OCI-LY1 (cell line): ENCODE data around the gene UQCC5.

Experiments
- H2AFZ ChIP-seq: fragments of 200-600 bp; sonication (generic), shearing (Covaris generic); 2 replicates; pipeline ENCODE4 v1.6.0; 2014; ENCODE audit warnings: antibody characterized with exemption, mild to moderate bottlenecking, low read length
- H3F3A ChIP-seq: fragments of 200-600 bp; sonication (generic), shearing (Covaris generic); 2 replicates; pipeline ENCODE4 v1.6.0; 2014; ENCODE audit warnings: mild to moderate bottlenecking, antibody characterized with exemption, low read length, moderate library complexity; ENCODE audit not compliant: insufficient read depth
- H3K27ac ChIP-seq: fragments of 200-600 bp; sonication (generic); 2 replicates; pipeline ENCODE4 v1.5.1; 2014; ENCODE audit warnings: low read length, mixed run types, mild to moderate bottlenecking, low read depth; ENCODE audit not compliant: poor library complexity, severe bottlenecking
- H3K27me3 ChIP-seq: fragments of 200-600 bp; sonication (generic); 2 replicates; pipeline ENCODE4 v1.6.0; 2014; ENCODE audit warnings: antibody characterized with exemption, mild to moderate bottlenecking, low read length, moderate library complexity; ENCODE audit not compliant: insufficient read depth
- H3K36me3 ChIP-seq: fragments of 200-600 bp; sonication (generic); 2 replicates; pipeline ENCODE4 v1.6.1; 2014; ENCODE audit warnings: mild to moderate bottlenecking, antibody characterized with exemption, low read length, moderate library complexity, mixed read lengths; ENCODE audit not compliant: insufficient read depth
- H3K4me1 ChIP-seq: fragments of 200-600 bp; sonication (generic); 2 replicates; pipeline ENCODE4 v1.5.1; 2014; ENCODE audit warnings: mild to moderate bottlenecking, low read length, moderate library complexity; ENCODE audit not compliant: insufficient read depth, severe bottlenecking
- H3K4me2 ChIP-seq: fragments of 200-600 bp; sonication (generic), shearing (Covaris generic); 2 replicates; pipeline ENCODE4 v1.6.1; 2014; ENCODE audit warnings: low read length
- H3K4me3 ChIP-seq: fragments of 200-600 bp; sonication (generic); 2 replicates; pipeline ENCODE4 v1.5.1; 2014; ENCODE audit warnings: low read length, low read depth, mild to moderate bottlenecking, mixed read lengths; ENCODE audit not compliant: poor library complexity, severe bottlenecking
- H3K79me2 ChIP-seq: fragments of 200-600 bp; shearing (Covaris generic); 2 replicates; pipeline ENCODE4 v1.6.1; 2016; ENCODE audit warnings: mixed run types, low read length, mixed read lengths; ENCODE audit not compliant: insufficient read depth
- H3K9ac ChIP-seq: fragments of 200-600 bp; sonication (generic), shearing (Covaris generic); 2 replicates; pipeline ENCODE4 v1.6.1; 2014; ENCODE audit warnings: mild to moderate bottlenecking, low read length, mixed read lengths
- H3K9me2 ChIP-seq: fragments of 200-600 bp; sonication (generic), shearing (Covaris generic); 2 replicates; pipeline ENCODE4 v1.6.1; 2014; ENCODE audit warnings: low read depth, mild to moderate bottlenecking, low read length, mixed read lengths
- H3K9me3 ChIP-seq: fragments of 200-600 bp; shearing (Covaris generic); 2 replicates; pipeline ENCODE4 v1.6.1; 2014; ENCODE audit warnings: low read length, mixed read lengths
- H4K20me1 ChIP-seq: fragments of 200-600 bp; sonication (generic), shearing (Covaris generic); 2 replicates; pipeline ENCODE4 v1.6.0; 2016; ENCODE audit warnings: mild to moderate bottlenecking, low read length; ENCODE audit not compliant: insufficient read depth
- EZH2 ChIP-seq: fragments of 200-600 bp; sonication (generic), shearing (Covaris generic); IDR thresholded peaks from 2 replicates; pipeline ENCODE4 v1.8.0; 2017; ENCODE audit warnings: borderline replicate concordance, mixed run types, mild to moderate bottlenecking, antibody characterized with exemption, low read length, moderate library complexity, mixed read lengths
- TF ChIP-seq, protein P1 (sequence below): fragments of 200-600 bp; sonication (generic), shearing (Covaris generic); IDR thresholded peaks from 2 replicates; pipeline ENCODE4 v1.5.1; 2017; ENCODE audit warnings: mild to moderate bottlenecking, antibody characterized with exemption, low read length, moderate library complexity, mixed read lengths

Gene UQCC5, protein sequence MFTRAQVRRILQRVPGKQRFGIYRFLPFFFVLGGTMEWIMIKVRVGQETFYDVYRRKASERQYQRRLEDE

DNA sequence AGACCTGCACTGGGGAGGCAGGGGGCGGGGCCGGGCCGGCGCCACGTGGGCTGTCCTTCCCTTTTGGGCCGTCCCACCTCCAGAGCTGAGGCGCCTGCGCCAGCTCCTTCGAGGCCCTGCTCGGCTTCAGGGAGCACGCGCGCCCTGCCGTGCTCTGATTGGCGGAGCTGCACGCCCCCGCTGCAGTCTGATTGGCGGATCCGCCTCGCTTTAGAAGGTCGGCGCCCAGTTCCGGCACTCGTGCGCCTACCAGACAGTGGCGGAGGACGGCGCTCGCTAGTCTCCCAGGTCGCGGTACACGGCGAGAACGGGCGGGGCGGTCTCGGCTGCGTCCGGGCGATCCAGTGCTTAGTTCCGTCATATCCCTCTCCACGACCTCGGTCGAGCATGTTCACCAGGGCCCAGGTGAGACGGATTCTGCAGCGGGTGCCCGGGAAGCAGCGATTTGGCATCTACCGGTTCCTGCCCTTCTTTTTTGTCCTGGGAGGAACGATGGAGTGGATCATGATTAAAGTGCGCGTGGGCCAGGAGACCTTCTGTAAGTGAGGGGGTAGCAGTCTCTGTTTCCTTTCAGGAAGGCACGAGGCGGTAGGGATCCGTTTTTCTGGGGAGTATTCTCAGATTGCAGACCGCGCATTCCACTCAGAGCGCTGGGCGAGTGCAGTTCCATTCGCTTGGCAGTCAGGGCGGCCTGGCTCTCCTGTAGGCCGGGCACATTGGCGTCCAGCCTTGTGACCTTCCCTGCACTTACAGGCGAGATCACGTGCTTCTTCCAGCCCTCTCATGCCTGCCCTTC lies at the start of gene UQCC5:
TSS of gene UQCC5 (plus strand) at position 237 of the 796 bp plus-strand sequence. CDS start at position 388, 151 bp downstream.
- peak within 1 kb of the TSS; percentile 98 for H3K4me2 ChIP-seq
- peaks cover 16% of the 10 kb centered on the region for H3F3A ChIP-seq
- H3K79me2 ChIP-seq, result peaks cover 16% of the 10 kb centered on the region
- no peaks in the 10 kb centered on the region for H3K9me3 ChIP-seq
- H3K4me3 ChIP-seq, result peak within 1 kb of the TSS; percentile 97
- no peaks in the 10 kb centered on the region for H3K9me2 ChIP-seq
- no peaks in the 10 kb centered on the region for H3K27me3 ChIP-seq
- no peak for TF ChIP-seq EZH2
- TF ChIP-seq, protein P1, sequence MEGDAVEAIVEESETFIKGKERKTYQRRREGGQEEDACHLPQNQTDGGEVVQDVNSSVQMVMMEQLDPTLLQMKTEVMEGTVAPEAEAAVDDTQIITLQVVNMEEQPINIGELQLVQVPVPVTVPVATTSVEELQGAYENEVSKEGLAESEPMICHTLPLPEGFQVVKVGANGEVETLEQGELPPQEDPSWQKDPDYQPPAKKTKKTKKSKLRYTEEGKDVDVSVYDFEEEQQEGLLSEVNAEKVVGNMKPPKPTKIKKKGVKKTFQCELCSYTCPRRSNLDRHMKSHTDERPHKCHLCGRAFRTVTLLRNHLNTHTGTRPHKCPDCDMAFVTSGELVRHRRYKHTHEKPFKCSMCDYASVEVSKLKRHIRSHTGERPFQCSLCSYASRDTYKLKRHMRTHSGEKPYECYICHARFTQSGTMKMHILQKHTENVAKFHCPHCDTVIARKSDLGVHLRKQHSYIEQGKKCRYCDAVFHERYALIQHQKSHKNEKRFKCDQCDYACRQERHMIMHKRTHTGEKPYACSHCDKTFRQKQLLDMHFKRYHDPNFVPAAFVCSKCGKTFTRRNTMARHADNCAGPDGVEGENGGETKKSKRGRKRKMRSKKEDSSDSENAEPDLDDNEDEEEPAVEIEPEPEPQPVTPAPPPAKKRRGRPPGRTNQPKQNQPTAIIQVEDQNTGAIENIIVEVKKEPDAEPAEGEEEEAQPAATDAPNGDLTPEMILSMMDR, result no peak; the same call in 1 of the 2 replicates
- peaks cover 48% of the 10 kb centered on the region for H3K4me1 ChIP-seq
- H3K27ac ChIP-seq, result peak within 1 kb of the TSS; percentile 81
- no peaks in the 10 kb centered on the region for H4K20me1 ChIP-seq
- H3K9ac ChIP-seq, result peak within 1 kb of the TSS; percentile 99
- H2AFZ ChIP-seq, result peak within 1 kb of the TSS; percentile 58; the same call in 1 of the 2 replicates
- peaks cover 18% of the 10 kb centered on the region; the same call in 1 of the 2 replicates for H3K36me3 ChIP-seq

DNA sequence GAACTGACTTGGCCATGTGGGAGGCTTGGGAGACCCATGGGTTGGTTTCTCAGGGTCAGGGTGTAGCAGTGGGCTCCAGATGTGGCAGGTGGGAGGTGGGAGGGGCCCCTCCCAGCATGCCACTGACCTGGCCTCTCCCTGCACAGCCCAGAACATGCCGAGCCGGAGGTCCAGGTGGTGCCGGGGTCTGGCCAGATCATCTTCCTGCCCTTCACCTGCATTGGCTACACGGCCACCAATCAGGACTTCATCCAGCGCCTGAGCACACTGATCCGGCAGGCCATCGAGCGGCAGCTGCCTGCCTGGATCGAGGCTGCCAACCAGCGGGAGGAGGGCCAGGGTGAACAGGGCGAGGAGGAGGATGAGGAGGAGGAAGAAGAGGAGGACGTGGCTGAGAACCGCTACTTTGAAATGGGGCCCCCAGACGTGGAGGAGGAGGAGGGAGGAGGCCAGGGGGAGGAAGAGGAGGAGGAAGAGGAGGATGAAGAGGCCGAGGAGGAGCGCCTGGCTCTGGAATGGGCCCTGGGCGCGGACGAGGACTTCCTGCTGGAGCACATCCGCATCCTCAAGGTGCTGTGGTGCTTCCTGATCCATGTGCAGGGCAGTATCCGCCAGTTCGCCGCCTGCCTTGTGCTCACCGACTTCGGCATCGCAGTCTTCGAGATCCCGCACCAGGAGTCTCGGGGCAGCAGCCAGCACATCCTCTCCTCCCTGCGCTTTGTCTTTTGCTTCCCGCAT lies 49.2 kb upstream of the UQCC5 start:
- no peak overlapping the region for H3K9ac ChIP-seq
- H3K79me2 ChIP-seq, result no peaks in the 10 kb centered on the region
- H3K9me3 ChIP-seq, result no peaks in the 10 kb centered on the region
- no peak for TF ChIP-seq EZH2
- TF ChIP-seq, protein P1, result no peak
- H3K27me3 ChIP-seq, result no peaks in the 10 kb centered on the region
- H3K4me2 ChIP-seq, result no peak overlapping the region
- H3K36me3 ChIP-seq, result peaks cover 63% of the 10 kb centered on the region; the same call in 1 of the 2 replicates
- H3K4me1 ChIP-seq, result no peaks in the 10 kb centered on the region
- H3K27ac ChIP-seq, result no peak overlapping the region
- no peak overlapping the region for H3K4me3 ChIP-seq
- H3K9me2 ChIP-seq, result no peaks in the 10 kb centered on the region
- H2AFZ ChIP-seq, result no peak overlapping the region
- H3F3A ChIP-seq, result no peaks in the 10 kb centered on the region
- H4K20me1 ChIP-seq, result no peaks in the 10 kb centered on the region

DNA sequence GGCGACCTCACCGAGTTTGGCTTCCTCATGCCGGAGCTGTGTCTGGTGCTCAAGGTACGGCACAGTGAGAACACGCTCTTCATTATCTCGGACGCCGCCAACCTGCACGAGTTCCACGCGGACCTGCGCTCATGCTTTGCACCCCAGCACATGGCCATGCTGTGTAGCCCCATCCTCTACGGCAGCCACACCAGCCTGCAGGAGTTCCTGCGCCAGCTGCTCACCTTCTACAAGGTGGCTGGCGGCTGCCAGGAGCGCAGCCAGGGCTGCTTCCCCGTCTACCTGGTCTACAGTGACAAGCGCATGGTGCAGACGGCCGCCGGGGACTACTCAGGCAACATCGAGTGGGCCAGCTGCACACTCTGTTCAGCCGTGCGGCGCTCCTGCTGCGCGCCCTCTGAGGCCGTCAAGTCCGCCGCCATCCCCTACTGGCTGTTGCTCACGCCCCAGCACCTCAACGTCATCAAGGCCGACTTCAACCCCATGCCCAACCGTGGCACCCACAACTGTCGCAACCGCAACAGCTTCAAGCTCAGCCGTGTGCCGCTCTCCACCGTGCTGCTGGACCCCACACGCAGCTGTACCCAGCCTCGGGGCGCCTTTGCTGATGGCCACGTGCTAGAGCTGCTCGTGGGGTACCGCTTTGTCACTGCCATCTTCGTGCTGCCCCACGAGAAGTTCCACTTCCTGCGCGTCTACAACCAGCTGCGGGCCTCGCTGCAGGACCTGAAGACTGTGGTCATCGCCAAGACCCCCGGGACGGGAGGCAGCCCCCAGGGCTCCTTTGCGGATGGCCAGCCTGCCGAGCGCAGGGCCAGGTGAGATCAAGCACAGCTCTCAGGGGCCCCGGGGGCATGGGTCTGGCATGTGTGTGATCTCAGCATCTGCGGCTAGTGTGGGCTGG lies 48.4 kb upstream of the UQCC5 start:
- Histone ChIP-seq H2AFZ (no peak overlapping the region), H3K9me3 (no peaks in the 10 kb centered on the region), H3K27me3 (no peaks in the 10 kb centered on the region), H3K79me2 (no peaks in the 10 kb centered on the region), H3K36me3 (peaks cover 67% of the 10 kb centered on the region; the same call in 1 of the 2 replicates), H3K27ac (no peak overlapping the region), H3K4me2 (no peak overlapping the region), H3K4me3 (no peak overlapping the region), H4K20me1 (no peaks in the 10 kb centered on the region), H3K9ac (no peak overlapping the region), H3K4me1 (no peaks in the 10 kb centered on the region), H3K9me2 (no peaks in the 10 kb centered on the region), H3F3A (no peaks in the 10 kb centered on the region)
- TF ChIP-seq, protein P1, result no peak
- TF ChIP-seq EZH2, result no peak
